PC-9 (cell line): ENCODE results near the gene TANC1. TPM values are rescaled to one million over a fixed set of nuclear protein-coding genes. Genes with fewer than 3 reads are reported as not detected.

Experiments
- BruUV-seq: library from RNA; stranded (reverse); fragments of 400-500 nt; replicated peaks from 2 replicates; lab custom pipeline; 2021; lab: Mats Ljungman, UMichigan
- CTCF ChIA-PET: fragments of 300-600 bp; sonication (Branson Sonifier 250); formaldehyde crosslinking; loops from one replicate; lab custom pipeline; 2022; ENCODE audit warnings: antibody characterized with exemption; lab: Charles Lee
- POLR2A ChIA-PET: fragments of 300-600 bp; sonication (Branson Sonifier 250); formaldehyde crosslinking; loops from one replicate; lab custom pipeline; 2022; ENCODE audit warnings: antibody characterized with exemption; ENCODE audit not compliant: unreplicated experiment; lab: Charles Lee
- DNase-seq, 2 experiments: peaks; one replicate each; pipeline versions ENCODE4 v3.0.0 to v3.0.0-alpha.2; 2015 to 2022; ENCODE audit warnings: mixed read lengths in 1 of 2
- H2AFZ ChIP-seq: fragments of 200-600 bp; sonication (generic); 2 replicates; pipeline ENCODE4 v1.8.1; 2017; ENCODE audit warnings: antibody characterized with exemption
- H3F3A ChIP-seq: fragments of 200-600 bp; sonication (generic); 2 replicates; pipeline ENCODE4 v1.8.1; 2017; ENCODE audit warnings: antibody characterized with exemption, mild to moderate bottlenecking, low read depth; ENCODE audit not compliant: insufficient read depth
- H3K27ac ChIP-seq: fragments of 200-600 bp; sonication (generic); 2 replicates; pipeline ENCODE4 v1.6.1; 2016; ENCODE audit warnings: mixed run types
- H3K27me3 ChIP-seq: fragments of 200-600 bp; sonication (generic); 2 replicates; pipeline ENCODE4 v1.6.1; 2016; ENCODE audit warnings: low read depth, mixed run types; ENCODE audit not compliant: insufficient read depth
- H3K36me3 ChIP-seq: fragments of 200-600 bp; sonication (generic); 2 replicates; pipeline ENCODE4 v1.6.1; 2016; ENCODE audit warnings: low read depth, mixed run types
- H3K4me1 ChIP-seq: fragments of 200-600 bp; sonication (generic); replicated peaks from 2 replicates; pipeline ENCODE4 v1.6.1; 2016; ENCODE audit warnings: mixed run types; ENCODE audit not compliant: insufficient read depth
- H3K4me2 ChIP-seq: fragments of 200-600 bp; sonication (generic); 2 replicates; pipeline ENCODE4 v1.6.1; 2017; ENCODE audit warnings: mixed run types
- H3K4me3 ChIP-seq: fragments of 200-600 bp; sonication (generic); 2 replicates; pipeline ENCODE4 v1.6.1; 2016; ENCODE audit warnings: mixed run types
- H3K79me2 ChIP-seq: fragments of 200-600 bp; sonication (generic); 2 replicates; pipeline ENCODE4 v1.6.1; 2017; ENCODE audit warnings: low read depth, mixed run types
- H3K9me2 ChIP-seq: fragments of 200-600 bp; sonication (generic); 2 replicates; pipeline ENCODE4 v1.8.1; 2017; ENCODE audit warnings: mild to moderate bottlenecking; ENCODE audit not compliant: insufficient read depth
- H3K9me3 ChIP-seq: fragments of 200-600 bp; sonication (generic); 2 replicates; pipeline ENCODE4 v1.8.1; 2016; ENCODE audit warnings: low read depth; ENCODE audit not compliant: insufficient read depth
- H4K20me1 ChIP-seq: fragments of 200-600 bp; sonication (generic); 2 replicates; pipeline ENCODE4 v1.8.1; 2017; ENCODE audit not compliant: insufficient read depth
- CTCF ChIP-seq: fragments of 200-600 bp; sonication (generic); conservative IDR thresholded peaks from 2 replicates; pipeline ENCODE4 v1.6.1; 2017; ENCODE audit warnings: mixed run types, antibody characterized with exemption, mild to moderate bottlenecking, moderate library complexity
- EZH2 ChIP-seq: fragments of 200-600 bp; sonication (generic); IDR thresholded peaks from 2 replicates; pipeline ENCODE4 v1.8.0; 2017; ENCODE audit warnings: antibody characterized with exemption, low read depth
- intact Hi-C: fragments of 100-400 bp; cut with micrococcal nuclease; formaldehyde crosslinking; loops from one replicate; pipeline ENCODE4 v1.10.0; 2022; ENCODE audit not compliant: unreplicated experiment
- total RNA-seq: library from RNA; stranded (reverse); gene quantifications from 2 replicates; pipeline ENCODE4 v1.2.3, GENCODE V29; 2021

The TANC1 gene
- total RNA-seq, 1 experiment from 2014 or later: 26.0 TPM

- DNase-seq: no peak
- intact Hi-C loops: no loop called here
- POLR2A ChIA-PET: no interaction called here
- CTCF ChIA-PET: interaction anchor here (0.7 kb wide), 1 partner anchor 110 kb away, joined by 4 read pairs; no protein-coding TSS in a partner anchor
- Histone ChIP-seq H3K9me2 (no peaks in the 10 kb centered on the region), H3K4me3 (no peak overlapping the region), H3F3A (no peaks in the 10 kb centered on the region), H3K27ac (no peak overlapping the region), H3K27me3 (no peaks in the 10 kb centered on the region), H3K4me1 (no peaks in the 10 kb centered on the region), H3K9me3 (peaks cover 4% of the 10 kb centered on the region), H4K20me1 (0 out of 2 replicates have a peak, but pooled peaks cover 3% of the 10 kb centered on the region), H3K4me2 (no peak overlapping the region), H3K36me3 (no peaks in the 10 kb centered on the region; the same call in 1 of the 2 replicates), H2AFZ (no peak overlapping the region), H3K79me2 (peaks cover 34% of the 10 kb centered on the region; the same call in 1 of the 2 replicates)
- no peak for TF ChIP-seq EZH2
- no TSS peak for BruUV-seq
Observed at GRCh38 chr2:159009940-159010339, 41.5 kb downstream of the TANC1 start.

- no peak overlapping the region for H3K4me2 ChIP-seq
- no peak for TF ChIP-seq EZH2
- DNase-seq: no peak
Observed at GRCh38 chr2:159010340-159010739, 41.9 kb downstream of the TANC1 start.

GRCh38 chr2:159010963-159011362 lies 42.5 kb downstream of the TANC1 start:
- no peak overlapping the region for H2AFZ ChIP-seq
- DNase-seq: no peak
- no peaks in the 10 kb centered on the region for H3K4me1 ChIP-seq
- intact Hi-C loops: no loop called here
- peaks cover 7% of the 10 kb centered on the region; the same call in 1 of the 2 replicates for H3K36me3 ChIP-seq
- H3K4me2 ChIP-seq: no peak overlapping the region
- no peak overlapping the region for H3K4me3 ChIP-seq
- ChIA-PET CTCF (no interaction called here), POLR2A (no interaction called here)
- H3K27me3 ChIP-seq: no peaks in the 10 kb centered on the region
- TF ChIP-seq EZH2: no peak
- no peak for TF ChIP-seq CTCF
- peaks cover 30% of the 10 kb centered on the region; the same call in 1 of the 2 replicates for H3K79me2 ChIP-seq
- no peaks in the 10 kb centered on the region for H3F3A ChIP-seq
- 0 out of 2 replicates have a peak, but pooled peaks cover 3% of the 10 kb centered on the region for H4K20me1 ChIP-seq
- no TSS peak for BruUV-seq
- H3K9me3 ChIP-seq: peaks cover 12% of the 10 kb centered on the region
- H3K27ac ChIP-seq: no peak overlapping the region
- no peaks in the 10 kb centered on the region for H3K9me2 ChIP-seq

More at GRCh38 chr2:159010340-159010739, 41.9 kb downstream of the TANC1 start:
- no peak overlapping the region for H3K4me3 ChIP-seq
- H3K27ac ChIP-seq: no peak overlapping the region
- peaks cover under 1% of the 10 kb centered on the region; the same call in 1 of the 2 replicates for H3K36me3 ChIP-seq
- H4K20me1 ChIP-seq: 0 out of 2 replicates have a peak, but pooled peaks cover 3% of the 10 kb centered on the region
- intact Hi-C loops: no loop called here
- no peaks in the 10 kb centered on the region for H3K9me2 ChIP-seq
- no peaks in the 10 kb centered on the region for H3K4me1 ChIP-seq
- peaks cover 6% of the 10 kb centered on the region for H3K9me3 ChIP-seq
- POLR2A ChIA-PET: no interaction called here
- BruUV-seq: no TSS peak
- H3F3A ChIP-seq: no peaks in the 10 kb centered on the region
- H3K79me2 ChIP-seq: peaks cover 30% of the 10 kb centered on the region; the same call in 1 of the 2 replicates
- no peaks in the 10 kb centered on the region for H3K27me3 ChIP-seq
- CTCF ChIA-PET: interaction anchor here (0.7 kb wide), 1 partner anchor 110 kb away, joined by 4 read pairs; no protein-coding TSS in a partner anchor
- H2AFZ ChIP-seq: no peak overlapping the region

- H4K20me1 ChIP-seq: 0 out of 2 replicates have a peak, but pooled peaks cover 3% of the 10 kb centered on the region
- H3K36me3 ChIP-seq: peaks cover 9% of the 10 kb centered on the region; the same call in 1 of the 2 replicates
- H3K79me2 ChIP-seq: peaks cover 27% of the 10 kb centered on the region; the same call in 1 of the 2 replicates
- no peaks in the 10 kb centered on the region for H3K9me2 ChIP-seq
- no peak overlapping the region for H3K4me3 ChIP-seq
- H3K27me3 ChIP-seq: no peaks in the 10 kb centered on the region
- no peaks in the 10 kb centered on the region for H3F3A ChIP-seq
- intact Hi-C loops: no loop called here
- CTCF ChIA-PET: no interaction called here
- no TSS peak for BruUV-seq
- POLR2A ChIA-PET: no interaction called here
- H3K9me3 ChIP-seq: peaks cover 15% of the 10 kb centered on the region
- H3K27ac ChIP-seq: no peak overlapping the region
- H2AFZ ChIP-seq: no peak overlapping the region
- H3K4me2 ChIP-seq: no peak overlapping the region
- TF ChIP-seq CTCF: no peak
- no peak for TF ChIP-seq EZH2
- no peak for DNase-seq
- H3K4me1 ChIP-seq: no peaks in the 10 kb centered on the region
Observed at GRCh38 chr2:159012142-159012541, 43.7 kb downstream of the TANC1 start.
